ENCODE measurements around the gene ETV1.

The ETV1 gene

GRCh38 chr7:13989126-13989948 lies at the start of gene ETV1:
ETV1 (minus strand) TSS chr7:13989666; CDS start chr7:13989052, 614 bp downstream.
- no peak for TF ChIP-seq ZFX (IDR thresholded peaks at IDR 0.05)
- TF ChIP-seq CTCF (conservative IDR thresholded peaks at IDR 0.05) = peak; percentile 32
- H3K27ac ChIP-seq = no peak within 1 kb of the TSS

GRCh38 chr7:14024406-14024805 lies 34.9 kb upstream of the ETV1 start:
- TF ChIP-seq CTCF (conservative IDR thresholded peaks at IDR 0.05) (no peak), ZFX (IDR thresholded peaks at IDR 0.05) (no peak)

GRCh38 chr7:14023838-14024237 lies 34.4 kb upstream of the ETV1 start:
- TF ChIP-seq ZFX (IDR thresholded peaks at IDR 0.05) = no peak
- no peak for TF ChIP-seq CTCF (conservative IDR thresholded peaks at IDR 0.05)
- H3K27ac ChIP-seq = no peak overlapping the region

More at GRCh38 chr7:14024406-14024805, 34.9 kb upstream of the ETV1 start:
- H3K27ac ChIP-seq = no peak overlapping the region

- H3K27ac ChIP-seq = no peak overlapping the region
- TF ChIP-seq CTCF (conservative IDR thresholded peaks at IDR 0.05) = no peak
- no peak for TF ChIP-seq ZFX (IDR thresholded peaks at IDR 0.05)
These were observed 33.9 kb upstream of the ETV1 start for GRCh38 chr7:14023342-14023741.

GRCh38 chr7:14021069-14021468 lies 31.6 kb upstream of the ETV1 start:
- no peak overlapping the region for H3K27ac ChIP-seq
- TF ChIP-seq ZFX (IDR thresholded peaks at IDR 0.05) = no peak
- no peak for TF ChIP-seq CTCF (conservative IDR thresholded peaks at IDR 0.05)

GRCh38 chr7:14020339-14020900 lies 31.0 kb upstream of the ETV1 start:
- H3K27ac ChIP-seq = no peak overlapping the region
- no peak for TF ChIP-seq ZFX (IDR thresholded peaks at IDR 0.05)
- TF ChIP-seq CTCF (conservative IDR thresholded peaks at IDR 0.05) = no peak

- H3K27ac ChIP-seq = no peak overlapping the region
- TF ChIP-seq ZFX (IDR thresholded peaks at IDR 0.05) = no peak
- TF ChIP-seq CTCF (conservative IDR thresholded peaks at IDR 0.05) = no peak
These were observed 29.3 kb upstream of the ETV1 start for GRCh38 chr7:14018751-14019150.
